HG02623 (cell line): Measurements from ENCODE around the gene YOD1.

Experiments used
- ATAC-seq: cut with Tn5 transposase; IDR thresholded peaks from one replicate; pipeline ENCODE4 v1.9.1; 2021; ENCODE audit warnings: moderate library complexity; ENCODE audit not compliant: unreplicated experiment

The YOD1 gene

DNA sequence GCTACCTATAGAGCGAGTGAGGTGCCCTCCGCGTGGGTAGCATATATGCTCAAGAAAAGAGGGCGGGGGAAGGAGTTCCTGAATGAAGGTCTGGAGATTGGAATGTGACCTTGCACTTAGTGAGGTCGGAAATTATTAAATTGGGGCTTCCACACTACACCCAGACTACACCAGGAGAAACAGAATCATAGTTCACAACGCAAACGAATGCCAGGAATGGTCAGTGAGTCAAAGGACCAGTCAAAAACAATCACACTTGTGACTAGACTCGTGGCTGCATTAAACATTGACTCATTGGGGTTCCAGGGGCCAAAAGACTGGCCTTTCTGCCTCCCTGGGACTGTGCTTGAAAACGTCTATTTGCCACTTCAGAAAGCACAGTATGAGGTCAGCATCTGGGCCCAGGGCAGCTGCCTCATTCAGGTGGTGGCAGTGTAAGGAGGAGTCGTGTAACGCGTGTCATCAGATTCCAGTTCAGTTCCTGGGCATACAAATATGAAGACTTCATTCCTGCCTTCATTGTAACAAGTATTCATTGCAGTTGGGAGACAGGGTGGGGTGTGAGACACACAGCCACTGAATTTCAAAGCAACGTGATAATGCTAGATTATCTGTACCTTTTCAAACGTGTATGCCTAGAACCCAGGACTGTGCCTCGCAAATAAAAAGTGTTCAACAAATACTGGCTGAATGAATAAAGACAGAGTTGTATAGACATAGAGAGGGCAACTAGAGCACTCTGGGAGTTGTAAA, at the start of gene YOD1:
Gene YOD1, minus strand, starts transcription at position 18 of the 753 bp plus-strand sequence. CDS start 178 bp downstream, outside the sequence.
- no peak for ATAC-seq

DNA sequence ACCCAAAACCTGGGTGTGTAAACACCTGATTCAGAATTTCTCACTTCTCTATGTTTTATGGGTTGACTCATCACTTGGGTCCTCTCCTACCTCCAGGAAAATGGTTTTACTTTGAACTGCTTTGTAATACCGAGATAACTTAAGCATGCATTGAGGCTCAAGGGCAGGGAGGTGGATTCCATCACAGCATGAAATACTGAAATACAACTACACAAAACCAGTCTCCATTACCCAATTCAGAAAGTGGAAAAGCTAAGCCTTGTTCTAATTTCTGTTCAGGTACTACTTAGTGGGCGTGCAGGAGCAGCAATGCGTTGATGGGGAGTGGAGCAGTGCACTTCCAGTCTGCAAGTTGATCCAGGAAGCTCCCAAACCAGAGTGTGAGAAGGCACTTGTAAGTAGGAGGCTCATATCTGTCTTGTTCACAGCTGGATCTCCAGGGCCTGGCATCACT, 46.9 kb upstream of the YOD1 start:
- peak; percentile 86 for ATAC-seq

DNA sequence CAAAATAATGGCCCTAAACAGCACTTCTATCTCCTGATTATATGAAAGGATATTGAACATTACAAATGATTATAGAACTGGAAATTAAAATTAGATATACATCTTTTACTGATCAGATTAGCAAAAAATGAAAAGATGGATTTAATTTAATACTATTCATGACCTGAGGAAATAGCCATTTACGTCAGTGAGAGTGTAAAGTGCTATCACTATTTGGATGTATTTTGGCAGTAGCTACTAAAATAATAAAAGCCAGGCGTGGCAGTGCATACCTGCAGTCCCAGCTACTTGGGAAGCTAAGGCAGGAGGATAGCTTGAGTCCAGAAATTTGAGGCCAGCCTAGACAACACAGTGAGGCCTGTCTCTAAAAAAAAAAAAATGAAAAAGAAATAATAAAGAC, 42.9 kb upstream of the YOD1 start:
- no peak for ATAC-seq

DNA sequence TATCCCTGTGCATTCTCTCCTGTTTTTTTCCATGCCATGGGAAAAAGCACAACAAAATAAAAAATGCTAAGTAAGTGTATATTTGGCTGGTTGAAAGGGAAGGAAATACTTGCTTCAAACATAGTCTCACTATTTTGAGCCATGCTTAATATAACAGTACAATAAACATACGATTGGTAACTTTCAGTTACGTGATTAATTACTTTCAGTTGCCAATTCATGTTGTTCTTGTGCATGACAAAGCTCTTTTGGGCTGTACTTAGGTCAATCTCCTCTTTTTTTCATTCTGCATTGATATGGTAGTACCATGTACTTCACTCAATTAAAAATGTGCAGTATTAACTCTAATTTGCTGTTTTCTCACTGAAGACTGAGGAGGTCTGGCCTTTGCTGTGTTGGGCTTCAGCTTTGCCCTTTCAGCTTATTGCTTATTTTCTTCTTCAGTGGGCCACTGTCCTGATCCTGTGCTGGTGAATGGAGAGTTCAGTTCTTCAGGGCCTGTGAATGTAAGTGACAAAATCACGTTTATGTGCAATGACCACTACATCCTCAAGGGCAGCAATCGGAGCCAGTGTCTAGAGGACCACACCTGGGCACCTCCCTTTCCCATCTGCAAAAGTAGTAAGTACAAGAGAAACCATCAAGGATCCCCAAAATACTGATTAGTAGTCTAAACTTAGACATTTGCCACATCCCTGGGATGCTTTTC, 40.3 kb upstream of the YOD1 start:
- no peak for ATAC-seq

DNA sequence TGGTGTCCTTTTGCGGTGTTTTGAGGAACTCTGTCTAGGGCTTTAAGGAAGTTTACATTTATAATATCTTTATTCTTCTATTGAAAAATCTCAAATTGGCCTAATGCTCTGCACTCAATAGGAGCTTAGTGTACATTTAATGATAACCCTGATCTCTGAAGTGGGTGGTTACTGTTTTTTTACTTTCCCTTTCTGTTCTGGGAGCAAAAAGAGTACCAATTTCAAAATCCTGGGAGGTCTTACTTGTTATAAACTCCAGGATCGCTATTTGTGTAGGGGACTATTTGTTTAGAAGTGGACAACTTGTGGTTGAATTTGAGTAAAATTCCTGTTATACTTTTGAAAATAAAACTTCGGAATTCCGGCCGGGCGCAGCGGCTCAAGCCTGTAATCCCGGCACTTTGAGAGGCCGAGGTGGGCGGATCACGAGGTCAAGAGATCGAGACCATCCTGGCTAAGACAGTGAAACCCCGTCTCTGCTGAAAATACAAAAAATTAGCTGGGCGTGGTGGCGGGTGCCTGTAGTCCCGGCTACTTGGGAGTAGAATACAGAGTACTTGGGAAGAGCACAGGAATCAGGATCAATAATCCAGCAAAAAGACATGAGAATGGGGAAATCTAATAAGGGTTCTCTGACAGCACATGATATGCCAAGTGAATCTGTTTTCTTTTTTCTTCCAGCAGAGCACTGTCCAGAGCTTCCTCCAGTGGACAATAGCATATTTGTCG, 38.8 kb upstream of the YOD1 start:
- ATAC-seq = no peak

DNA sequence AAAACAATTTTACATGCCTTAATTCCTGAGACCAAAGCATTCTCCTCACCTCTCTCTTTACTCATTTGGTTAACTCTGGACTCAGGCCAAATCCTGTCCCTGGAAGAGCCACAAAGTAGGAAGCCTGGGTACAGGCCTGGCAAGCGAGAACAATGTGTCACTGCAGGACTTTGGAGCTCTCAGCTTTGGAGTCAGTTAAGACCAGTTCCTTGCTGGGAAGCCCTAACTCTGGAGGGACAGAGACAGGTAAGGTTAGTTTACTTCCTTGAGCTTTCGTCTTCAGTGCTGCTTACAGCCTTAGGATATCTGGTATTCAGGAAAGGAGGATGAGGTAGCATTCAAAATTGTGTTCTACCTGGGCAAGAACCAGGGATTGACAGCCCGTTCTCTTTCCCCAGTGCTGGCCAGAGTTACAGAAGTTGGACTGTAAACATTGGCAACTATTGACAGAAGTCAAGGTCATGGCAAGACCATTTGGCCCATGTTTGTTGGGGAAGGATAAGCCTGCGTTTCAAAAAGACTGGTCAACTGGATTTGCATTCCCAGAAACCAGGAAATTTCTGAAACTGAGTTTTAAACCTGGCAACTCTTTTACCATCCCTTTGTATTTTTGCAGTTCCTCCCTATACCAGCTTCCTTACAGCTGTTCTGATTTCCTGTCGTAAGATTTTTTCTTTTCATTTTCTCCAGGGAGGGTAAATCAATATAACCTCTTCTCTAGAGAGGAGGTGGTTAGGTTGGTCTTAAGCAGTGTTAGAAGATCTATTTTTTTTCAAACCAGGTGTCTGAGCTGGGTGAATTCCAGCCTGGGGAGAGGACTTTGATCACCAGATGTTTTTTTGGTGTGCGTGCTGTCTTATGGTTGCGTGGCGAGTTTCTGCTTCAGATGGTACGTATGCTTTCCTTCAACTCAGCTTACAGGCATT, 38.0 kb upstream of the YOD1 start, which contains the start of gene C4BPB:
Gene C4BPB, plus strand, starts transcription at position 160 of the 926 bp plus-strand sequence. Its CDS starts 672 bp downstream, at position 832.
- ATAC-seq = peak; percentile 40

DNA sequence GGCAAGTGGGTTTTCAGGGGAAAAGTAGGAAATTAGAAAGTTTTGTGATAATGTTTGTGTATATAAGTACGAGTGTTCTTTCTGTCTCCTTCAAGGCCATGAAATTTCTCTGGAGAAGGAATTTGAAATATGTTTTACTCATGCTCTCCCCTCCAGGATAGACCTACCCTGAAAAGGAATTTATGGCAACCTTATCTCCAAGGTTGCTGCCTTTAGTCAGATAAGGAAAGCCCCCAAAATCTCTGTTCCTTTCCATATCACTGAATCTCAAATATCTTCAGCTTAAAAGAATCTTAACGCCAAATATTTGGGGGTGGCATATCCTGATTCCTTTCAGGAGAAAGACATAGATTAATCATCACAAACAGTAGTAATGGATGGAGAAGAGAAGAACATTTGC, 37.2 kb upstream of the YOD1 start:
- ATAC-seq = no peak

DNA sequence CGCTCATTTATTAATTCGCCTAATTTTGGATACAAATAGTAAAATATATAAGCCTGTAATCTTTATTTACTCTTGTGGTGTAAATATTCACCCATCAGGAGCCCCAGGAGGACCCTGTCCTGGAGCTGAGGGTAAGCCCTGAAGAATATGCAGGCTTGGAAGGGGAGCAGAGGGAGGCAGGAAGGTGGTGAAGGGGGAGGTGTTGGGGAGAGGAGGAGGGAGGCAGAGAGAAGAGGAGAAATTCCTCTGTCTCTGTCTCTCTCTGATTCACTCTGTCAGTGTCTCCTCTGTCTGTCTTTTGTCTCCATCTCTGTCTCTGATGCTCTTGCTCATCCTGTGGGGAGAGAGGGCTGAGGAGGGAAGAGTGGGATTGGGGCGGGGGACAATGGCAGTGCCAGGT, 34.9 kb upstream of the YOD1 start:
- no peak for ATAC-seq

DNA sequence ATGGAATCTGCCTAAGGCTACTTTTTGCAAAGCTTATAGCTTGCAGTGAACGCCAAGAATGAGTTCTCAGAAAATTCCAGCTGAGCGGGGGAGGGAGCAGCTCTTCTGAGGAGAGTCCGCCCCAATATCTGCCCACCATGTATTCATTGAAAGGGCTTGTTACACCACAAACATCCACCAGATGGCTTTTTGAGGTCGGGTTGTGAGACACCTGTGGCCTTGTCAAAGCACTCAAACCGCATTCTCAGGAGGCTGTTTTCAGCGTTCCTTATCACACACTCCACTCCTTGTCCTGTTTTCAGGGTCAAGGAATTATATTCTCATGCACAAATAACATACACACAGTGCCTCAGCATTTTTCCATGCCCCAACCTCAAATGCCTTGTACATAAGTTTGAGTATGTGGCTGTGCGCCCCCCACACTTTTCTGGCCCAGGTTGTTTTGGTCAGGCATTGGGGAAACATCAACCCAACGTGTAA, 33.7 kb upstream of the YOD1 start:
- no peak for ATAC-seq

DNA sequence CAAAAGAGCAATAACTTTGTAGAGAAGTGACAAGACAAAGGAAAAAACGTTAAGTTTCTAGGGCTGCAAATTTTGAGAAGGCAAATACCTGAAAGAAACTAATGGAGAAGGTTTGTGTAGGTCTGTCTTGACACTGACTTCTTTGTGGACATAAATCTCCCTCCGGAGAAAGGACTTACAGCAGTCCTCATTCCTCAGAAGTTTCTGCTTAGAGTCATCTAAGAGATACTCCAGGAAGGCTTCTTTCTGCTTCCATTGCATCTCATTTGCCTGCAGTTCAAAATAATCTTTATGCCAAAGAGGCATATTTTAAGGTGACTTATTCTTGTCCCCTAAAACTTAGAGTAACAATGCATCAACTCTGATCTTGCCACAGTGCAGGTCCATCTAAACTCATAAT, 33.2 kb upstream of the YOD1 start:
- ATAC-seq = no peak

DNA sequence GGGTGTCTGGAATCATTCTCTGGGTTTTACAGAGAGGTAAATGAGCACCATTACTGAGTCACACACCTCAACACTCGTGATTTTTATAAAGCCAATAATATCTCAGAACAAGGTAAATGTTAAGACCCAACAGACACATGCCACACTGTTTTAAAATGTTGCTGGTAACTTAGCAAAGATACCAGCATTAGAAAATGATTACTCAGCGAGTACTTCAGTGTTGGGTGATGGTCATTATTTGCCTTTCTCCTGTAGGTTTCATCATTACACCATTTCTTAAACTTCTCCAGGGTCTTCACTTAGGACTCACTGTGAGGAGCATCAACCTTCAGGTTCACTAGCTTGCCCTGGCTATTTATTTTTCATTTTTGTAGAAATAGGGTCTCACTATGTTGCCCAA, 30.8 kb upstream of the YOD1 start:
- ATAC-seq = no peak

DNA sequence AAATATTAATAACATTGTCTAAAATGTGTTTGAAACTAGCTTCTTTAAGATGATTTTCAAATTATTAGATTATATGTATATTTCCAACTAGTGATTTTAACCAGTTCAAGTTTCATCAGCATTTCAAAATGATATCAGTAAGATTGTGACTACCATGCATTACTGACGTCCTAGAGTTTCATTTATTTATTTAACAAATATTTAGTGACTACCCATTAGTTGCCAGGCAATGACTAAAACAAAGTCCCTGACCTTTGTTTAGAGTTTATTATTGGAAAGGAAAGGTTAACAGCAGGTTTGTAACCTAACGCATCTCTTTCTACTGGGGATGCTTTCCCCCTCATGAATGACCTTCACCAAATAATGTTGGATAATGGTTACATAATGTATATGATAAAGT, 30.1 kb upstream of the YOD1 start:
- no peak for ATAC-seq

DNA sequence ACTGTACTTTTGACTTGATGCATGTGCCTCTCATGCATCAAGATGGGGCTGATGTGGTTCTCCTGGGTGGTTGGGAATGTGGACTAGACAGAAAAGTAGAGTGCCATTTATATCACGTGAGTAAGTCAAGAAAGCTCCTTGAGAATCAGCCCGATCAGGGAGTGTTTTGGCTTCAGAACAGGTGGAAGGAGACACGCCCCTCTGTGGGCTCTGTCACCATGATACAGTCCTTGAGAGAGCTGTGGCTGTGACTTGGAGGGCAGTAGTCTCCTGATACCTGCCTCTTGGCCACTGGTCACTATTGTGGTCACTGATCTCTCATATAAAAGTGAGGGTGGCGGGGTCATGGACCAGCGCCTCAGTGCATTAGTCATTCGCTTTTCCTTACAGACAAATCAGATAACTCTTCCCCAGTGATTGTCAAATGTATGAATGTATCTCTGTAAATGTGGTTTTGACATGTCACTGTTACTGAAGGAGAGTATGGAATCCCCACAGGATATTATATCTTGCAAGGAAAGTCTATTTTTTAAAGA, 28.8 kb upstream of the YOD1 start:
- ATAC-seq = no peak

DNA sequence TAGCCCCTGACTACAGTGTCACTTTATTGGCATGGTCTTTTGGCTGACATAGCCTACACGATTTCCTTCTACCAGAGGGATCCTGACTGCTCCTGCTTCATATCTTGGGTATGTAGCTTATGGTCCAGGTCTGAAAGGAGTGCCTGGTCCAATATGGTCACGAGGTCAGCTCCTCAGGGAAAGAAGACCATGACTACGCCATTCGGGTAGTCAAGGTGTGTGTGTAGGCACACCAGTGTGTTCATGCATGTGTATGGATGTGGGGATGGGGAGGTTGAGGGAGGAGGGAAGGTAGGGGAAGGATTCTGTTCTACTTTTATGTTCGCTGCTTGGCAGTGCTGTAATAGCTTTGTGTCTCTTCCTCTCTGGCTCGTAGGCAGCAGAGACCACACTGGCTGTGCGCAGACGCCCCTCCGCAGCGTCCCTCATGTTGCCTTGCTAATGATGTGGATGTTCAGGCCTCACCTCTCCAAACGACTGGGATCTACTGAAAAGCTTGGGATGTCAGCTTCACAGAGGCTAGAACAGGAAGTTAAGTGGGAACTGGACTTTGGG, 27.6 kb upstream of the YOD1 start:
- no peak for ATAC-seq

DNA sequence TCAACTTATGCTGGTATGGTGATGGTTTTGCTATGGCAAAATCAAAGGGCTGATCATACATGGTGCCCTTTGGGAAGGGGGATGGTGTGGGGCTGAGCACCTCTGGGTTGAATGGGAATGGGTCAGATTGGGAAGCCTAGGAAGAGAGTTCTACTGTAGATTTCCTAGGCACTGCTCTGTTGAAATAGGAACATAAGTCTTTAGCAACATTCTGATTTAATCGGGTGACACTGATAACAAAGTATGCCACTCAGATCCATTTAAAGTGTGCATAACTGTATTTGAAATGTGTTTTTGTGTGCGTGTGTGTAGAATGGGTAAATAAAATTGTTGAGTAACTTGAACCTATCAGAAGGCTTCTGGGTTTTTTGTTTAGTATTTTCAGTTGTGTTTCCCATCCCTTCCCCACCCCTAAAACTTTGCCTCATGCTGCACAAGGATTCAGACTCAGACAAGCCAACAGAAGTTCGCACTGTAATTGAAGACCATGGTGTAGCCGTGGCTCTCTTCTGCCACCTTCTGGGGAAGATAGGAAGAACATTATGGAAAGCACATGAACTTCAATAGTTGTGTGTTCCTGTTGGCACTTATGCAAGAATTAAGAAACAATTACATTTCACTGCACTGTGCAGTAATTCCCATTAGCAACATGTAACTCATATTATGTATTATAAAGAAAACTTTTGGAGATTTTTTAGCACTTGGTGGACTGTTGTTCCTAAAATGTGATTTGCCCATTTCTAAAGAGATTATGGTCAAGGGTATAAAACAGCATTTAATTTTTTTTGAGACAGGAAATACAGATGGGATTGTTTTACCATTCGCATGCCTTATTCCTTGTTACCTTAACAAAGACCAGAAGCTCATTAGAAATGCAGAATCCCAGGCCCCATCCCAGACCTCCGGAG, 26.7 kb upstream of the YOD1 start:
- no peak for ATAC-seq

DNA sequence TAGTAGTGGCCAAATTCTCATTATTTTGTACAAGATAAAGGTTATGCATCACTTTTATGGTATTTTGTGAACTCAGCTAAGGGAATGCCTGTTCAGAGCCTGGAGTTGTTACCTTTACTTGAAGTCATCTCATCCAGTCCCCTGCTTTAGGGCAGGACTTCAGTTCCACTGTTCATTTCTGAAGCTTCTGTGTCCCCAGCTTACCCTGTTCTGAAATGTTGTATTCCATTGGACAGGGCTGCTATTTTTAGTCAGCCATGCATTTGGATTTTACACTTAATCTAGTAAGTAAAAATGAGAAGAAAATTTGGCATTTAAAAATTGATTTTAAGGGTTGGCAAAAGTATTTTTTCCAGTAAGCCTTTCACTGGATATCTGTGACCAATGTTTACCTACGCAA, 26.0 kb upstream of the YOD1 start:
- ATAC-seq = no peak

DNA sequence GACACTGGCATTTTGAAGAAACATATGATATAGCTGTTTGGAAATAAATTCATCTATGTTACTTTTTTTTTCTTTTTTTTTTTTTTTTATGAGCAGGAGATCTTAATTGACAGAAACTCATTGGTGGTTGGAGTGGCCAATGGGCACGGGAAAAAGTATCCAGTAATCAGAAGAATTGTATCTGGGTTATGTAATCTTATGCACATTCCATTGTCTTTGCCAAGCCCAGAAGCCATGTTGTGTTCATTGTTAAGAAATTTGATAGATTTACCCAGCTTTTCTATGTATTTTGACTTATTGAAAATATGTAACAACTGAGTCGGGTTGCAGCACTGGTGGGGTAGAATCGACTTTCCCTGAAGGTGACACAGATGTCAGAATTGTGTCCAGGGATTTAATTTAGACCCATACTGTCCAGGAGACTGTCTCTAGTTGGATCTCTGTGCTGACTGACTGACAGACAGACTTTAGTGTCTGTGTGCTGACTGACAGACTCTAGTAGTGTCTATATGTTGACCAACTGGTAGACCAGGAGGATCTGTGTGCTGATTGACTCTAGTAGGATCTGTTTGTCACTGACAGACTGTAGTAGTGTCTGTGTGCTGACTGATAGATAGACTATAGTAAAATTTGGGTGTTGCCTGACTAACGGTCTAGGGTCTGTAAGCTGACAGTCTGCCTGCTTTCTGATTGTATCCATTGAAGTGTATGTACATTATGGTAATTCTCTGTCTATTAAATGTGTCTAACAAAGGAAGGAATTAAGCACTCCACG, 25.4 kb upstream of the YOD1 start:
- ATAC-seq = no peak
